Omental fat pad (tissue), 4 donors: ENCODE data around the gene SLC2A13. TPM values are rescaled to one million over a fixed set of nuclear protein-coding genes. Genes with fewer than 3 reads are reported as not detected.

Experiments
- ATAC-seq: fragments of 150-250 bp; one replicate; pipeline ENCODE4 v1.9.1; 2016; ENCODE audit warnings: mild to moderate bottlenecking, moderate library complexity; ENCODE audit not compliant: low FRiP score
- DNase-seq: peaks from one replicate; pipeline ENCODE4 v3.0.0-alpha.2; 2019; ENCODE audit warnings: low spot score
- total RNA-seq, 4 donors: library from RNA; depleted of rRNA; stranded (reverse); fragments of >200 nt; gene quantifications; one replicate each; pipeline ENCODE4 v1.1.0, GENCODE V29; 2016
- TF ChIP-seq, protein P1 (sequence below), 3 donors: fragments of 450-650 bp; IDR thresholded peaks; one replicate each; pipeline ENCODE4 v1.5.1; 2016 to 2017; ENCODE audit warnings: antibody characterized with exemption in 3 of 3, mild to moderate bottlenecking in 3 of 3, moderate library complexity in 2 of 3

Gene SLC2A13
- total RNA-seq, 4 donors from 2014 or later: 11.6 to 25.9 (median 15.6) TPM

DNA sequence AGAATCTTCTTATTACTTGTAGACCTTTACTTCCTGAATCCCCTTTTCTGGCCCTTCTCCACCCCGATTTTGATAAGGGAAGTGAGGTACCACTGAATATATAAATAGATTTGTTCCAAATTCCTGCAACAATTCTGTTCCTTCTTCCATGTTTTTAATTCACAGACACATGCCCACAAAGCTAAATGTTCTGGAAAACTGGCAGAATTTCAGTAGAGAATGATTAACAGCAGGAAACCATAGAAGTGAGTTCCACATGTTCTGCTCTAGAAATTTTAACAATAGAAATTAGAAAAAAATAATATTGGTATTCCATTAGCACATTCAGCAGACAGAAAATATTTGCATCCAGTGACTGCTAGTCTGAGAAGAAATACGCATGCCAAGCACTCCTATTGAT is 139.6 kb downstream of the SLC2A13 start:
- no peak for ATAC-seq
- TF ChIP-seq, protein P1, sequence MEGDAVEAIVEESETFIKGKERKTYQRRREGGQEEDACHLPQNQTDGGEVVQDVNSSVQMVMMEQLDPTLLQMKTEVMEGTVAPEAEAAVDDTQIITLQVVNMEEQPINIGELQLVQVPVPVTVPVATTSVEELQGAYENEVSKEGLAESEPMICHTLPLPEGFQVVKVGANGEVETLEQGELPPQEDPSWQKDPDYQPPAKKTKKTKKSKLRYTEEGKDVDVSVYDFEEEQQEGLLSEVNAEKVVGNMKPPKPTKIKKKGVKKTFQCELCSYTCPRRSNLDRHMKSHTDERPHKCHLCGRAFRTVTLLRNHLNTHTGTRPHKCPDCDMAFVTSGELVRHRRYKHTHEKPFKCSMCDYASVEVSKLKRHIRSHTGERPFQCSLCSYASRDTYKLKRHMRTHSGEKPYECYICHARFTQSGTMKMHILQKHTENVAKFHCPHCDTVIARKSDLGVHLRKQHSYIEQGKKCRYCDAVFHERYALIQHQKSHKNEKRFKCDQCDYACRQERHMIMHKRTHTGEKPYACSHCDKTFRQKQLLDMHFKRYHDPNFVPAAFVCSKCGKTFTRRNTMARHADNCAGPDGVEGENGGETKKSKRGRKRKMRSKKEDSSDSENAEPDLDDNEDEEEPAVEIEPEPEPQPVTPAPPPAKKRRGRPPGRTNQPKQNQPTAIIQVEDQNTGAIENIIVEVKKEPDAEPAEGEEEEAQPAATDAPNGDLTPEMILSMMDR (IDR thresholded peaks at IDR 0.05): no peak

DNA sequence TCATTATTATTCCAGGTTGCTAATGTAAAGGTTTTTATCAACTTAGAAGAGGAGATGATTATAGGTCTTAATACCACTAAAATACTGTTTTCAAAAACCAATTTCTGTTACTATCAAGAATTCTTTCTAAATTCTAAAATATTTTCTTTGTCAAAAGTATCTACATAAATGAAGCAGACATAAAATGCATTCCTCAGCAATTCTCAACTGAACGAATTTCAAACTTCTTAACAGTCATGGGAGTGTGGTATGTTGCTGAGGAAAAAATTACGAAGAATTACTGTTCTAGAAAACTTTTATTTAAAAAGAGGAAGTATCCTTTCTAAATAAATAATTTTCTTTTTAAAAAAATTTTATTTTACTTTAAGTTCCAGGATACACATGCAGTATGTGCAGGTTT is 146.4 kb downstream of the SLC2A13 start:
- DNase-seq: no peak
- TF ChIP-seq, protein P1 (IDR thresholded peaks at IDR 0.05): no peak
- no peak for ATAC-seq

More for the DNA sequence above, 139.6 kb downstream of the SLC2A13 start:
- no peak for DNase-seq

DNA sequence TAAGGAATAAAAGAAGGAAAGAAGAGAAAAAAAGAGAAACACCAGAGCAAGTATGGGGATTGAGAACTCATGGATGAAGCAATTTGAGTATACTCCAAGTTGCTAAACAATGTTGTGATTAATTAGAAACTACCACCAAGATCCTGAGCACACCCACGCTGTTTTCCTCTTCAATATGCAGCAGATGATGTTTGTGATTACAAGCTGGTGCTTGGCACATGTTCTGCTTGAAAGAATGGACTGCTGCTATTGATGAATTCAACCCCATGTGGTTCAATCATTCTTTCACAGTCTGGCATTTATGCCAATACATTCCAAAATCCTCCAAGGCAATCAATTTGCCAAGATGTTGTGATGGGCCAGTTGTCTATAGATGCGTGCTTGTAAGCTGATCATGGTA is 146.8 kb downstream of the SLC2A13 start:
- TF ChIP-seq, protein P1 (IDR thresholded peaks at IDR 0.05): no peak
- DNase-seq (no peak), ATAC-seq (no peak)

DNA sequence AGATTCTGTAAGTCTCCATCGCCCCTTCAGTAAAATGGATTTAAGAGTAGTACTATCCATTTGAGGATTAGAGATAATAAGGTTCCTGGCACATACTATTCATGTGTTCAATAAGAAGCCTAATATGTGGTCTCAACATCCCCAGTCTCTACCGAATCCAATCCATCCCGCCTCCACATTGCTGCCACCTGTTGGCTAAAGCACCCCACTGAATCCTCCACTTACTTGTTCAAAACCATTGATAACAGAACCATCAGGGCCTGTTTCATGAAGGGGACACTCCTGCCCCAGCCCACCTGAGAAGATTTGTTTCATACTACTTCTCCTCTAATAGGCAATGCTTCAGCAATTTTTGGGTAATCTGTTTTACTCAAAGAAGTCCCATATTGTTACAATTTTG is 147.5 kb downstream of the SLC2A13 start:
- TF ChIP-seq, protein P1 (IDR thresholded peaks at IDR 0.05): no peak
- ATAC-seq (no peak), DNase-seq (no peak)

DNA sequence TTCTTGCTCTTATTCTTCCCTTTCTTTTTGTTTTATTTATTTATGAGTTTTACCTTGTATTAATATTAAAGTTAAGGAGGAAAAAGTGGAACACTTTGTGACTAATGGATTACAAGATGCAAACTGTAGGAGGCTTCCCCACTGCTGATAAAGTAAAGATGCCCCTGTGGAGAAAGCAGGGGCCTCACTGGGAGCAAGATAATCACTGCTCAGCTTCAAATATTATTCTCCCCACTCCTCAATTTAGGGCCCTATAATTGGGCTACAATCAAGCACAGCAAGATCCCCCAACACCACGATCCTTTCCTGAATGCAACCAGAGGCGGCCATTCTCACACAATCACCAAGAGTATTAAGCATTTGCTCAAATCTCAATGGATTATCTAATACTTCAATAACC is 149.2 kb downstream of the SLC2A13 start:
- ATAC-seq (no peak), DNase-seq (no peak)
- TF ChIP-seq, protein P1 (IDR thresholded peaks at IDR 0.05): no peak

DNA sequence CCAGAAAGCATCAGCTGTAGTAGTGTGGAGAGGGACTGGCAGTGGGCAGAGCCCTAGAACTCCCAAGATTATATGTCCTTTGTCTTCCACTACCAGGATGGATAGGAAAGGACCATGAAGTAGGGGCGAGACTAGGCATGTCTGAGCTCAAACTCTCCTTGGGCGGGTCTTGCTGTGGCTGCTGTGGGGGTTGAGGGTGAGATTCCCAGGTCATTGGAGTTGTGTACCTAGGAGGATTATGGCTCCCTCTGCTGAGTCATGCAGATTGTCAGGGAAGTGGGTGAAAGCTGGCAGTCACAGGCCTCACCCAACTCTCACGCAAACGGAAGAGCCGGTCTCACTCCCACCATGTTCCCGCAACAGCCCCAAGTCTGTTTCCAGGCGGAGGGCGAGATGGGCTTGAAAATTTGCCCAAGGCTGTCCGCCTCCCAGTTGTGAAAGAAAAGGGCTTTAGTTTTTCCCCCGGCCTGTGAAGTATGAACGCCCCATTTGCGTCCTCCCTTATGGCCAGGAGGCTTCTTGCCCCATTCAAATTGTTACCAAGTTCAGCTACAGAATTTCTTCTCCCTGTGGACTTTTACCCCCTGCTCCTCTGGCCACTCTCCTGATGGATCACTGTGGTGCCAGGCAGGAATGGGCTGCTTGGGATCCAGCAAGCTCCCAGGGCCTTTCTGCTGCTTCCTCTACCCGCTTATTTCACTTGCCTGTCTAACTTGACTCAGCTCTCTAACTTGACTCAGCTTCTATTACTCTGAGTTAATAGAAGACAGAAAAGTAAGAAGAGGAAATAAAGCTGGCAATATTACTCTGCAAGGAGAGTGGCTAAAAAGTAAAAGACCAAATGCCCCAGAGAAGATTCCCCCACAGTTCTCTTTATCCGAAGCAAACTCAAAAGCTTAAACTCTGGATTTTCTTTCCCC is 159.3 kb downstream of the SLC2A13 start:
- ATAC-seq (no peak), DNase-seq (no peak)
- TF ChIP-seq, protein P1 (IDR thresholded peaks at IDR 0.05): no peak

DNA sequence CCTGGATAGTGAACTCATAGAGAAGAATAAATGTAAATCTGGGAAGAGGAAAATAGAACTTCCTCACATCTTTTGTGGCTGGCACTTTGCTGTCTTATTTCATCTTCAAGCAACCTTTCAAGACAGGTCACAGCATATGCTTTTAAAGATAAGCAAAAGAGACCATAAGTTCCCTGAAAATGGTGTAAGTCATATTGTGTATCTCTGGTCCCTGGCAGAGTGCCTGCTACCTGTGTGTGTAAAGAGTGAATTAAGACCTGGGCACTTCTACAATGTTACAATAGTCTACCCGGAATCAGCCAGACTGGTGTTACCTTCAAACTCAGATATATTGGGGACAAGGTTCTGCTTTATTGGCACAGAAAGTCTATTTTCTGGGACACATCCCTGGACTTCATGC is 168.8 kb downstream of the SLC2A13 start:
- TF ChIP-seq, protein P1 (IDR thresholded peaks at IDR 0.05): no peak
- ATAC-seq: no peak
- DNase-seq: no peak
